HG03097 (cell line): ENCODE data around the gene LFNG.

ENCODE experiments used
- ATAC-seq: cut with Tn5 transposase; IDR thresholded peaks from one replicate; pipeline ENCODE4 v1.9.1; 2021; ENCODE audit not compliant: unreplicated experiment, low FRiP score

Gene LFNG

GRCh38 chr7:2514473-2515423 is 4.8 kb upstream of the LFNG start:
- no peak for ATAC-seq

GRCh38 chr7:2515424-2516193 is 4.0 kb upstream of the LFNG start:
- no peak for ATAC-seq

DNA sequence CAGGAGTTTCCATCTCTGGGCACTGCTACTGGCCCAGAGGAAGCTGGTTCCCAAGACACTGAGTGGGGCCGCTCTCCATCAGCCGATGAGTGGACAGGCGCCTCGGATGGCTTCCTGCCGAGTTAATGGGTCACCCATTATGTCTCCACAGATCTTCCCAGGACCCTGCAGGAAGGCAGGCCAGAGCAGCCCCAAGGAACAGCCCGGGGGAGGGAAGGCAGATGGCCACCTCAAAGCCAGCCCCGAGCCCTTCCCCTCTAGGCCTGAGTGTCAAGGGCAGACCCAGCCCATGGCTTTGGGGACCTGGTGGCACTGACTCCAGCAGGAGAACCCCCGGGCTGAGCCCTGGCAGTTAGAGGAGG is 3.4 kb upstream of the LFNG start:
- ATAC-seq: no peak

DNA sequence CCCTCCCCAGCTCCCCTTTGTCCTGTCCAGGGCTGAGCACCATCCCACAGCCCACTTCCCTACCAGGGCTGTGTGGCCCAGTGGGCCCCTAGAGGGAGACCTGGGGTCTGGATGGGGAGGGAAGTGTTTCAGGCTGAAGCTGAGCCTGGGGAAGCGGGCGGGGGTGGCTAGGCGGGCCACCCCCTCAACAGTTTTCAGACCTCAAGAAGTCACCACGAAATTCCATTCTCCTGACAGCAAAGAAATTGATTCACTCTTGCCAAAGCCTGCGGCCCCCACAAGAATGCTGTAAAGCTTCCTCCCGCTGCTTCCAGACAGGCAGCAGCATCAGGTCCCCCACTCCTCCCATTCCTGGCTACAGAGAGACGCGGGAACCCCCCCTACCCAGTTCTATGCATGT is 2.5 kb upstream of the LFNG start:
- no peak for ATAC-seq

DNA sequence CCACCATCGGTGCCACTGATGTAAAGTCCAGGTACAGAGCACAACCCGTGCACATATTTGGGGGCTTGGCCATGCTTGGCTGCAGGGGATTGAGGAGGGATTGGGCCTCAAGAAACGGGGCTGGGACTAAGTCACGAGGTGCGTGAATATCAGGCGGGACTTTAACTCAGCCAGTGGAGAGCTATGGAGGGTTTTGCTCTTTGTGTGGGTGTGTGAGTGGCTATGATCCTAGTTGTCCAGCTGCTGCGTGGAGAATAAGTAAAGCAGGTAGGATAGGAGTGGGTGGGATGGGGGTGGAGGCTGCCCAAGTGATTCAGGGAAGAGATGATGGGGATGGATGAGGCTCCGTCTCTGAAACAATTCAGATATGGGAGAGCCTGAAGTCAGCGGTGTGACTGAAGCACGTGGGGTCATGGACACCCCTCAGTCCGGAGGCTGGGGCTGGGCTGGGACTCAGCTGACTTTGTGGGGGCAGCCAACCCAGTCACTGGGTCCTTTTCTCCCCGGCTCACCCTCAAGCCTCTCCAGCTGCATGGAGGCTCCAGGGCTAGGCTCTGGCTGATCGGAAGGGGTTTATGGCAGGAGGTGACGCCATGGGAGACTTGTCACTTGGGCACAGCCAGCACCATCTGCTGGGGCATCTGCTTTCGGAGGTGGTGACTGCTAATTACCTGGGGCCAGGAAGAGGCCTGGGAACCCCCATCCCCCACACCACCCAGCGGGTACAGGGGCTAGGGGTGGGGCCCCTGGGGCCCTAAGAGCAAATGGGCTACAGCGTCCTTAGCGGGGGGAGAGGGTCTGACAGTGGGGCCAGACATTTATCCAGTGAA is 1.7 kb upstream of the LFNG start:
- no peak for ATAC-seq

DNA sequence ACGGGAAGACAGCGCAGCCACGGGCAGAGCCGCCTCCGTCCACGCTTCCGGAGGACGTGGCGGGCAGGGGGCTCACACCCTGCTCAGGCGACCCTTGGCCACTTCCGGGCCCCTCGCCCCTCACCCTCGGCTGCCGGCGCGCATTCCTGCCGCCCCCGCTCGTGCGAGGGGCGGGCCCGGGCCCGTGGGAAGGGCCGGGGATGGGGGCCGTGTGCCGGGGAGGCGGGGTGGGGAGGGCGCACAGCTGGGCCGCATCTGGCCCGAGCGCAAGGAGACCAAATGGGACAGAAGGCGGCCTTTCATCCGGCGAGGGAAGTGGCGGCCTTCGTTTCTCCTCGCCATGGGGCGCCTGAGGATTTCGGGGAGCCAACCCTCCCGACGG is 846 bp upstream of the LFNG start:
- no peak for ATAC-seq

- ATAC-seq: no peak
Observed at GRCh38 chr7:2520131-2520760, 672 bp downstream of the LFNG start.

- no peak for ATAC-seq
Observed at GRCh38 chr7:2520761-2521290, 1.3 kb downstream of the LFNG start.

- no peak for ATAC-seq
Observed at GRCh38 chr7:2521341-2521745, 1.8 kb downstream of the LFNG start.

GRCh38 chr7:2521952-2522591 is 2.5 kb downstream of the LFNG start:
- ATAC-seq: no peak

GRCh38 chr7:2522780-2523433 is 3.3 kb downstream of the LFNG start:
- ATAC-seq: no peak

DNA sequence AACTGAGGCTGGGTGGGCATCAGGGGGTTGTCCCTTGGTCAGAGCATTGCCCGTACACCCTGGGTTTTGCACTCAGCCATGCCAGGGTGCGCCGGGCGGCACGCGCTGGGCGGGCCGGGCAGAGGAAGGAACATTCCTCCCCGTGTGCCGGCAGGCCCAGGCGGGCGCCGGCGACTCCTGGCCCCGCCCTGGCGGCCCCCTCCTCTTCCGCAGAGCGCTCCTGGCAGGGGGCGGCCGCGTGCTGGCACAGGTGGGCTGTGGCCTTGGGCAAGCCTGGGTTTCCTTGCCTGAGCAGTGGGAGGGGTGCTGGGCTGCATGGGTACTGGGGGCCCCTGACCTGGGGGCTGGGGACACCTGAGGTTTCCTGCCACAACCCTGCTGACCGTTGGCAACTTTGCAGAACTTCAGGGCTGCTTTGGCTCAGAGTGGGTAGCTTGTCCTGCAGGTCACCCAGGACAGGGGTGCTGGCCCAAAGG is 3.9 kb downstream of the LFNG start:
- no peak for ATAC-seq

- no peak for ATAC-seq
Observed at GRCh38 chr7:2523941-2524807, 4.6 kb downstream of the LFNG start.

DNA sequence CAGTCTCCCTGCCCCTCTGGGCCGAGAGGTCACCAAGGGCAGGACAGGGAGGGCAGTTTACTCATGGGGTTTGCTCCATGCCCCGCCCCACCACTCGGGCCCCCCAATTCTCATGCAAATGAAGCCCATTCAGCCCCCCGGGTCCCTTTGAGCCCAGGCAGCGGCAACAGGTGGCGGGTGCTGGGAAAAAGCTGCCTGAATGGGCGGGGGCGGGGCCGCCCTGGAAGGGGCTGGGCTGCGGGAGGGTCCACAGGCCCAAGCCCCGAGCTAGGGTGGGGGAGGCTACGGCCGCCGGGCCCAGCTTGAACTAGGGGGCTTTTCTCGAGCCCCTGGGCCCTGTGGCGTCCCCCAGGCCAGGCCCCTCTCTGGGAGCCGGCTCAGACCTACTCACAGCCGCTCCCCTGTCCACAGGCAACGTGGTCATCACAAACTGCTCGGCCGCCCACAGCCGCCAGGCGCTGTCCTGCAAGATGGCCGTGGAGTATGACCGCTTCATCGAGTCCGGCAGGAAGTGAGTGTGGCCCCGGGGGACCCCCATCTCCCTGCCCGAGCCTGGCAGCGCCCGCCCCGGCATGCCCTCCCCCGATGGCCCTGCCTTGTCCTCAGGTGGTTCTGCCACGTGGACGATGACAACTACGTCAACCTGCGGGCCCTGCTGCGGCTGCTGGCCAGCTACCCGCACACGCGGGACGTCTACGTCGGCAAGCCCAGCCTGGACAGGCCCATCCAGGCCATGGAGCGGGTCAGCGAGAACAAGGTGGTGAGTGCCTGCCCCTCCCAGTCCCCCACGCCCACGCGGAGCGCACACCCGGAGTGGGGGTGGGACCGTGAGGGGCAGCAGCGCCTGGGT is 5.5 kb downstream of the LFNG start:
- ATAC-seq: no peak

DNA sequence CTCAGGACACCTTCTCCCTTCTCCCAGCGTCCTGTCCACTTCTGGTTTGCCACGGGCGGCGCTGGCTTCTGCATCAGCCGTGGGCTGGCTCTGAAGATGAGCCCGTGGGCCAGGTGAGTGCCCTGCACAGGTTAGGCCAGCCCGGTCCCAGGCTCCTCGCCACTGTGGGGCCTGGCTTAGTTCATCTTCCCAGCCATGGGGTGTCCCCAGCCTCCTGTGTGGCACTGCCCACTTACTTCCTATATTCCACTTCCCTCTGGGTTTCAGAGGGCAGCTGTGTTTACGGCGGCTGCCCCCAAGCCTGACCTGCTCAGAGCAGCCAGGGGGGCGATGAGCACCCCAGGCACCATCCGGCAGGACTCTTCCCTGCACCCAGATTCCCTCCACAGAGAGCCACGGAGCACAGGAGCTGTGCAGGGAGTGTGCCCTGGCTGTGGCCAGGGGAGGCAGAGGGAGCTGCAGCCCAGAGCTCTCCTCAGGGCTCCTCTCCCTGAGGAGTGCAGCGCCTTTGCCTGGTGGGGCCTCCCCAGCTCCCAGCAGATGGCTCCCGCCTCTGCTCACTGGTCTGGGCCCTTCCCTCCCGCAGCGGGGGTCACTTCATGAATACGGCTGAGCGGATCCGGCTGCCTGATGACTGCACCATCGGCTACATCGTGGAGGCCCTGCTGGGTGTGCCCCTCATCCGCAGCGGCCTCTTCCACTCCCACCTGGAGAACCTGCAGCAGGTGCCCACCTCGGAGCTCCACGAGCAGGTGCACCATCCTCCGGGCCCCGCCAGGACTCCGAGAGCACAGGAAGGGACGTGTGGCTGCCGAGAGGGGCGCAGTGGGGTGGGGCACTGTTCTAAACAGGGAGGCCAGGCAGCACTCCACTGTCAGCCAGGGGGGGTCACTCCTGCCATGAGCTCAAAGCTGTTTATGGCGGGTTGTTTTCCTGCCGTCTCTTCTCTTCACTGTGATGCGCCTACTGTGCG is 6.4 kb downstream of the LFNG start:
- ATAC-seq: no peak
